AG04450 (cell line): ENCODE data around the gene CCNYL1. TPM values are rescaled to one million over a fixed set of nuclear protein-coding genes. Genes with fewer than 3 reads are reported as not detected.

ENCODE experiments used
- CTCF ChIA-PET: fragments of 300-600, 350-600 bp; formaldehyde crosslinking; extraction: SDS; loops from one replicate; lab custom pipeline; 2022; ENCODE audit warnings: antibody characterized with exemption, inconsistent platforms; lab: Charles Lee
- POLR2A ChIA-PET: fragments of 350-600 bp; formaldehyde crosslinking; extraction: SDS; loops from one replicate; lab custom pipeline; 2021; ENCODE audit warnings: antibody characterized with exemption, inconsistent platforms; lab: Yijun Ruan, JAX
- DNase-seq: peaks from one replicate; pipeline ENCODE4 v3.0.0-alpha.2; 2011; ENCODE audit warnings: low read depth, low spot score
- H3K27ac ChIP-seq: one replicate; pipeline ENCODE4 v1.5.1; 2012; ENCODE audit warnings: low read depth, low read length, control low read depth
- H3K27me3 ChIP-seq: one replicate; pipeline ENCODE4 v1.6.0; 2012; ENCODE audit warnings: low read length; ENCODE audit not compliant: control insufficient read depth, insufficient read depth
- H3K4me3 ChIP-seq: 2 replicates; pipeline ENCODE4 v1.5.1; 2011; ENCODE audit warnings: mild to moderate bottlenecking, low read depth, low read length, control low read depth
- H3K9me3 ChIP-seq: 2 replicates; pipeline ENCODE4 v1.5.1; 2012; ENCODE audit warnings: low read length; ENCODE audit not compliant: control insufficient read depth, insufficient read depth
- polyA plus RNA-seq: library from polyadenylated mRNA; depleted of rRNA; stranded (reverse); fragments of >200 nt; gene quantifications from 2 replicates; pipeline ENCODE4 v1.2.3, GENCODE V29; 2011
- TF ChIP-seq, protein P1 (sequence below): IDR thresholded peaks from 2 replicates; pipeline ENCODE4 v1.5.1; 2011; ENCODE audit warnings: low read depth, low read length, control low read depth, inconsistent platforms

CCNYL1 gene
- polyA plus RNA-seq, 1 experiment = 20.5 TPM

DNA sequence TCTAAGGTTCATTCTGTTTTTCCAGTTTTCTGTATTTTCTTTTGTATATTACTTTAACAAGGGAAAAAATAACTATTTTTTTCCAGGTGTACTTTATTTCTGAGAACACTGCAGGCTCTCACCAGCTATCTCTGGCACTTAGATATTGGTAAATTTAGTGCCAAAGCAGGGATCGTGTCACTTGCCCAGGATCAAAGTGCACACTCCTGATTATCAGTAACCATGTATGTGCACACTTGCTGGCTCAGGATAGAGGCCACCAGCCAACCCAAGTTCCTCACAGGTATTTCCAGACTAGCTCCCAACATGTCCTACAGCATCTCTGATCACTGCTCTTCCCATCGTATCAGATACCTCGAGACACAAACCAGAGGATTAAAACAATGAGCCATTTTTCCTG lies 64.0 kb downstream of the CCNYL1 start:
- Histone ChIP-seq H3K27ac (no peak overlapping the region), H3K4me3 (no peak overlapping the region), H3K27me3 (no peaks in the 10 kb centered on the region), H3K9me3 (no peaks in the 10 kb centered on the region)
- no peak for DNase-seq
- ChIA-PET CTCF (interaction anchor here (1.1 to 1.2 kb wide), 2 partner anchors 29 to 265 kb away, joined by 3 to 4 read pairs; no protein-coding TSS in a partner anchor), POLR2A (interaction anchor here (0.9 kb wide), 1 partner anchor 27 kb away, joined by 3 read pairs; no protein-coding TSS in a partner anchor)
- TF ChIP-seq, protein P1, sequence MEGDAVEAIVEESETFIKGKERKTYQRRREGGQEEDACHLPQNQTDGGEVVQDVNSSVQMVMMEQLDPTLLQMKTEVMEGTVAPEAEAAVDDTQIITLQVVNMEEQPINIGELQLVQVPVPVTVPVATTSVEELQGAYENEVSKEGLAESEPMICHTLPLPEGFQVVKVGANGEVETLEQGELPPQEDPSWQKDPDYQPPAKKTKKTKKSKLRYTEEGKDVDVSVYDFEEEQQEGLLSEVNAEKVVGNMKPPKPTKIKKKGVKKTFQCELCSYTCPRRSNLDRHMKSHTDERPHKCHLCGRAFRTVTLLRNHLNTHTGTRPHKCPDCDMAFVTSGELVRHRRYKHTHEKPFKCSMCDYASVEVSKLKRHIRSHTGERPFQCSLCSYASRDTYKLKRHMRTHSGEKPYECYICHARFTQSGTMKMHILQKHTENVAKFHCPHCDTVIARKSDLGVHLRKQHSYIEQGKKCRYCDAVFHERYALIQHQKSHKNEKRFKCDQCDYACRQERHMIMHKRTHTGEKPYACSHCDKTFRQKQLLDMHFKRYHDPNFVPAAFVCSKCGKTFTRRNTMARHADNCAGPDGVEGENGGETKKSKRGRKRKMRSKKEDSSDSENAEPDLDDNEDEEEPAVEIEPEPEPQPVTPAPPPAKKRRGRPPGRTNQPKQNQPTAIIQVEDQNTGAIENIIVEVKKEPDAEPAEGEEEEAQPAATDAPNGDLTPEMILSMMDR = no peak

DNA sequence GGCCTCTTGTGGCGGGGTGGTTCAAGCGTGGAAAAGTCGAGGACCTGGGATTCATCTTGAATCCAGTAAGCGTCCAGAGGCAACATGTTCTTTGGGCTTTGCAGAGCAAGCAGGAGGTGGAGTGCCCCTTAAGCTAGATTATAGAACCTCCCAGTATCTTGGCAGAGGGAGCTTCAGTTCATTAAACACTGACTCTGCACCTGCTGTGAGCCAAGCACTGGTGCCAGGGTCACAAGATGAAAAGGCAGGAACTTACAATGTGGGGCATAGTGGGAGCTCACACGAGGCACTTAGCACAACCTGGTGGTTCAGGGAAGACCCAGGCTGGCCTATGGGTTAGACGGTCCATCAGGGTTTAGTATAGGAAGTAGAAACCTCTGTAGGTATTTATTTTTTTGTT lies 65.7 kb downstream of the CCNYL1 start:
- ChIA-PET CTCF (interaction anchor here (1.1 kb wide), 1 partner anchor 31 kb away, joined by 3 read pairs; no protein-coding TSS in a partner anchor), POLR2A (no interaction called here)
- TF ChIP-seq, protein P1 = no peak
- no peak overlapping the region for H3K27ac ChIP-seq
- no peaks in the 10 kb centered on the region for H3K27me3 ChIP-seq
- DNase-seq = no peak
- H3K9me3 ChIP-seq = no peaks in the 10 kb centered on the region
- H3K4me3 ChIP-seq = no peak overlapping the region

DNA sequence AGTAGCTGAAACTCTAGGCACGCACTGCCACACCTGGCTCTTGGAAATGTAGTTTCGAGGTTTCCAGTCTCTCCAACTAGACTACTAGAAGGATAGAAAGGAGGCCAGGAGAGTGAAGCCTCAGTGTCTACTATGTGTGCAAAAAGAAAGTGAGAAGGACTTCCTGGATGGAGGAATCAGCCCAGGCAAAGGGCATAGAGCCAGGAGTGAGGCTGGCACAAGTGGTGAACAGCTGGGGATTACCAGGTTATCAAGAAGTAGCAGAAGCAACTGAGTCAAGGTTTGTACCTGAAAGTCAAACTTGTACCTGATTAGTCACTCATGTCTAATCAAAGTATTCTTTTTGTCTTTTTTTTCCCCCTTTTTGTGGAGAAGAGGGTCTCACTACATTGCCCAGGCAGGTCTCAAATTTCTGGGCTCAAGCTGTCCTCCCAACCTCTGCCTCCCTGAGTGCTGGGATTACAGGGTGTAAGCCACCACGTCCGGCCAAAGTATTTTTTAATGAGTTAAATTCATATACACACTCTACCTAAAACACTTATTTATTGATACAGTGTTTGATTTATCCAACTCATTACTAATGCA lies 67.0 kb downstream of the CCNYL1 start:
- CTCF ChIA-PET = no interaction called here
- TF ChIP-seq, protein P1 = no peak
- Histone ChIP-seq H3K27me3 (no peaks in the 10 kb centered on the region), H3K4me3 (no peak overlapping the region), H3K27ac (no peak overlapping the region), H3K9me3 (no peaks in the 10 kb centered on the region)
- DNase-seq = no peak
- POLR2A ChIA-PET = no interaction called here

GRCh38 chr2:207779523-207779922 lies 68.1 kb downstream of the CCNYL1 start:
- Histone ChIP-seq H3K27me3 (peaks cover 2% of the 10 kb centered on the region), H3K4me3 (no peak overlapping the region), H3K27ac (no peak overlapping the region), H3K9me3 (no peaks in the 10 kb centered on the region)
- TF ChIP-seq, protein P1 = no peak
- CTCF ChIA-PET = interaction anchor here (0.5 to 1.0 kb wide), 2 partner anchors 33 to 261 kb away, joined by 3 to 5 read pairs; no protein-coding TSS in a partner anchor
- POLR2A ChIA-PET = no interaction called here
- DNase-seq = no peak

- ChIA-PET POLR2A (no interaction called here), CTCF (interaction anchor here (0.6 to 1.9 kb wide), 2 partner anchors 257 to 258 kb away, joined by 3 to 7 read pairs; no protein-coding TSS in a partner anchor)
Measured at GRCh38 chr2:207782238-207783030, 71.0 kb downstream of the CCNYL1 start.

More at GRCh38 chr2:207782238-207783030, 71.0 kb downstream of the CCNYL1 start:
- Histone ChIP-seq H3K9me3 (no peaks in the 10 kb centered on the region), H3K4me3 (no peak overlapping the region), H3K27me3 (peaks cover 5% of the 10 kb centered on the region), H3K27ac (no peak overlapping the region)
- no peak for DNase-seq
- TF ChIP-seq, protein P1 = no peak
